ENCODE measurements around the gene MBD3L2. TPM values are rescaled to one million over a fixed set of nuclear protein-coding genes. Genes with fewer than 3 reads are reported as not detected.

MBD3L2 gene
- total RNA-seq, 1 donor from 2014 or later, result not detected

- Mint-ChIP-seq H3K9me3 (peaks cover 32% of the 10 kb centered on the region), H3K27me3 (ENCODE audit: low read depth) (no peaks in the 10 kb centered on the region)
Measured at GRCh38 chr19:7098096-7098495, 49.0 kb downstream of the MBD3L2 start.

GRCh38 chr19:7098701-7099596, 49.8 kb downstream of the MBD3L2 start:
- Mint-ChIP-seq H3K27ac (peak overlapping the region; percentile 97), H3K9me3 (peaks cover 28% of the 10 kb centered on the region), H3K4me1 (peaks cover 38% of the 10 kb centered on the region), H3K4me3 (peak overlapping the region; percentile 84), H3K36me3 (peaks cover 22% of the 10 kb centered on the region), H3K27me3 (ENCODE audit: low read depth) (no peaks in the 10 kb centered on the region)
- TF ChIP-seq CTCF (IDR thresholded peaks at IDR 0.05; ENCODE audit: unreplicated experiment), result no peak
- DNase-seq (ENCODE audit: low spot score in 2 of 2, unreplicated experiment in 2 of 2), result peak; percentile 85 to 94

More at GRCh38 chr19:7098096-7098495, 49.0 kb downstream of the MBD3L2 start:
- TF ChIP-seq CTCF (IDR thresholded peaks at IDR 0.05; ENCODE audit: unreplicated experiment), result no peak
- H3K4me1 Mint-ChIP-seq, result peaks cover 36% of the 10 kb centered on the region
- peaks cover 25% of the 10 kb centered on the region for H3K36me3 Mint-ChIP-seq
- peak overlapping the region; percentile 97 for H3K27ac Mint-ChIP-seq
- peak overlapping the region; percentile 84 for H3K4me3 Mint-ChIP-seq
- no peak for DNase-seq (ENCODE audit: low spot score in 2 of 2, unreplicated experiment in 2 of 2)

GRCh38 chr19:7099597-7099921, 50.4 kb downstream of the MBD3L2 start:
- peak in 1 of 2 experiments; percentile 82 for DNase-seq (ENCODE audit: low spot score in 2 of 2, unreplicated experiment in 2 of 2)
- peaks cover 38% of the 10 kb centered on the region for H3K4me1 Mint-ChIP-seq
- H3K9me3 Mint-ChIP-seq, result peaks cover 28% of the 10 kb centered on the region
- peak overlapping the region; percentile 84 for H3K4me3 Mint-ChIP-seq
- H3K27me3 Mint-ChIP-seq (ENCODE audit: low read depth), result no peaks in the 10 kb centered on the region
- no peak for TF ChIP-seq CTCF (IDR thresholded peaks at IDR 0.05; ENCODE audit: unreplicated experiment)
- H3K36me3 Mint-ChIP-seq, result peaks cover 22% of the 10 kb centered on the region
- peak overlapping the region; percentile 97 for H3K27ac Mint-ChIP-seq

Other genes starting within 250 kb of the MBD3L2 start
- gene ADGRE1, start 161.7 kb upstream of the MBD3L2 start, total RNA-seq, result not detected in 3 replicates
- not detected in 3 replicates for gene MBD3L2B, start 27.9 kb upstream of the MBD3L2 start, total RNA-seq
- gene MBD3L5, start 18.7 kb upstream of the MBD3L2 start, total RNA-seq, result not detected in 3 replicates
- not detected in 3 replicates for gene MBD3L4, start 9.1 kb upstream of the MBD3L2 start, total RNA-seq
- not detected in 3 replicates for gene MBD3L3, start 9.4 kb downstream of the MBD3L2 start, total RNA-seq
- 15.0 to 16.4 TPM (median 16.3 TPM) in 3 replicates for gene ZNF557, start 20.4 kb downstream of the MBD3L2 start, total RNA-seq
- 42.3 to 46.5 TPM (median 44.7 TPM) in 3 replicates for gene INSR, start 245.1 kb downstream of the MBD3L2 start, total RNA-seq